ENCODE data around the gene RRAGC. TPM values are rescaled to one million over a fixed set of nuclear protein-coding genes. Genes with fewer than 3 reads are reported as not detected.

RRAGC gene
- polyA plus RNA-seq, 3 donors: 6.6 to 10.4 (median 8.0) TPM

GRCh38 chr1:38885092-38885491, 25.5 kb upstream of the RRAGC start:
- no peak for DNase-seq
- no peaks in the 10 kb centered on the region for H3K4me1 ChIP-seq (ENCODE audit: control insufficient read depth in 1 of 2, insufficient read depth in 2 of 2, low read length in 2 of 2)
- H4K20me1 ChIP-seq (ENCODE audit: insufficient read depth, low read length): no peaks in the 10 kb centered on the region
- Mint-ChIP-seq H3K36me3 (no peaks in the 10 kb centered on the region), H3K27ac (no peak overlapping the region), H3K4me3 (no peak overlapping the region), H3K27me3 (ENCODE audit: low read depth in 3 of 3) (no peaks in the 10 kb centered on the region), H3K9me3 (no peaks in the 10 kb centered on the region), H3K4me1 (no peaks in the 10 kb centered on the region)
- H2AFZ ChIP-seq (ENCODE audit: insufficient read depth, low read depth, low read length, poor library complexity, severe bottlenecking): no peak overlapping the region
- H3K4me2 ChIP-seq (replicated peaks; ENCODE audit: extremely low read depth, low read length, poor library complexity, severe bottlenecking): no peak overlapping the region
- TF ChIP-seq, protein P1, sequence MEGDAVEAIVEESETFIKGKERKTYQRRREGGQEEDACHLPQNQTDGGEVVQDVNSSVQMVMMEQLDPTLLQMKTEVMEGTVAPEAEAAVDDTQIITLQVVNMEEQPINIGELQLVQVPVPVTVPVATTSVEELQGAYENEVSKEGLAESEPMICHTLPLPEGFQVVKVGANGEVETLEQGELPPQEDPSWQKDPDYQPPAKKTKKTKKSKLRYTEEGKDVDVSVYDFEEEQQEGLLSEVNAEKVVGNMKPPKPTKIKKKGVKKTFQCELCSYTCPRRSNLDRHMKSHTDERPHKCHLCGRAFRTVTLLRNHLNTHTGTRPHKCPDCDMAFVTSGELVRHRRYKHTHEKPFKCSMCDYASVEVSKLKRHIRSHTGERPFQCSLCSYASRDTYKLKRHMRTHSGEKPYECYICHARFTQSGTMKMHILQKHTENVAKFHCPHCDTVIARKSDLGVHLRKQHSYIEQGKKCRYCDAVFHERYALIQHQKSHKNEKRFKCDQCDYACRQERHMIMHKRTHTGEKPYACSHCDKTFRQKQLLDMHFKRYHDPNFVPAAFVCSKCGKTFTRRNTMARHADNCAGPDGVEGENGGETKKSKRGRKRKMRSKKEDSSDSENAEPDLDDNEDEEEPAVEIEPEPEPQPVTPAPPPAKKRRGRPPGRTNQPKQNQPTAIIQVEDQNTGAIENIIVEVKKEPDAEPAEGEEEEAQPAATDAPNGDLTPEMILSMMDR (IDR thresholded peaks at IDR 0.05): no peak
- peak overlapping the region; percentile 4 for H3K9ac ChIP-seq (ENCODE audit: insufficient read depth, low read length, poor library complexity, severe bottlenecking)
- H3K4me3 ChIP-seq (replicated peaks in 1 of 3; ENCODE audit: low read depth in 2 of 3, low read length in 3 of 3): no peak overlapping the region
- H3K79me2 ChIP-seq (ENCODE audit: insufficient read depth, low read length): no peaks in the 10 kb centered on the region
- H3K9me3 ChIP-seq (replicated peaks in 1 of 2; ENCODE audit: control insufficient read depth in 1 of 2, insufficient read depth in 1 of 2, low read length in 2 of 2): no peaks in the 10 kb centered on the region
- 100% methylated on average over 2 of the region's 2 CpGs for WGBS (ENCODE audit: insufficient coverage)
- H3K27ac ChIP-seq (ENCODE audit: low read depth in 1 of 2, low read length in 2 of 2): no peak overlapping the region
- no peaks in the 10 kb centered on the region for H3K27me3 ChIP-seq (ENCODE audit: control insufficient read depth in 2 of 2, insufficient read depth in 2 of 2, low read length in 2 of 2)
- no peaks in the 10 kb centered on the region for H3K36me3 ChIP-seq (replicated peaks in 1 of 2; ENCODE audit: control insufficient read depth in 1 of 2, insufficient read depth in 2 of 2, low read length in 2 of 2)
- intact Hi-C loops (cut with micrococcal nuclease): no loop called here

GRCh38 chr1:38881487-38881886, 21.9 kb upstream of the RRAGC start, which contains the start of gene GJA9:
Gene GJA9, minus strand, starts transcription at chr1:38881587. Its CDS starts 5,489 bp downstream, at chr1:38876098.
- no peaks in the 10 kb centered on the region for H3K27me3 ChIP-seq (ENCODE audit: control insufficient read depth in 2 of 2, insufficient read depth in 2 of 2, low read length in 2 of 2)
- no peak within 1 kb of the TSS for H3K27ac Mint-ChIP-seq
- H3K4me3 ChIP-seq (replicated peaks in 1 of 3; ENCODE audit: low read depth in 2 of 3, low read length in 3 of 3): no peak within 1 kb of the TSS
- H3K4me1 Mint-ChIP-seq: no peaks in the 10 kb centered on the region
- no peaks in the 10 kb centered on the region for H3K36me3 Mint-ChIP-seq
- no peaks in the 10 kb centered on the region for H4K20me1 ChIP-seq (ENCODE audit: insufficient read depth, low read length)
- no peaks in the 10 kb centered on the region for H3K9me3 ChIP-seq (replicated peaks in 1 of 2; ENCODE audit: control insufficient read depth in 1 of 2, insufficient read depth in 1 of 2, low read length in 2 of 2)
- no peak for DNase-seq
- H3K36me3 ChIP-seq (replicated peaks in 1 of 2; ENCODE audit: control insufficient read depth in 1 of 2, insufficient read depth in 2 of 2, low read length in 2 of 2): no peaks in the 10 kb centered on the region
- H2AFZ ChIP-seq (ENCODE audit: insufficient read depth, low read depth, low read length, poor library complexity, severe bottlenecking): no peak within 1 kb of the TSS
- no peak within 1 kb of the TSS for H3K9ac ChIP-seq (ENCODE audit: insufficient read depth, low read length, poor library complexity, severe bottlenecking)
- H3K27me3 Mint-ChIP-seq (ENCODE audit: low read depth in 3 of 3): no peaks in the 10 kb centered on the region
- no peaks in the 10 kb centered on the region for H3K4me1 ChIP-seq (ENCODE audit: control insufficient read depth in 1 of 2, insufficient read depth in 2 of 2, low read length in 2 of 2)
- TF ChIP-seq, protein P1 (IDR thresholded peaks at IDR 0.05): no peak
- no peak within 1 kb of the TSS for H3K4me2 ChIP-seq (replicated peaks; ENCODE audit: extremely low read depth, low read length, poor library complexity, severe bottlenecking)
- intact Hi-C loops (cut with micrococcal nuclease): no loop called here
- H3K9me3 Mint-ChIP-seq: peaks cover 0 to 2% (median 0%) of the 10 kb centered on the region in 7 donors
- H3K27ac ChIP-seq (ENCODE audit: low read depth in 1 of 2, low read length in 2 of 2): no peak within 1 kb of the TSS
- H3K4me3 Mint-ChIP-seq: no peak within 1 kb of the TSS
- H3K79me2 ChIP-seq (ENCODE audit: insufficient read depth, low read length): no peaks in the 10 kb centered on the region
